NCI-H2107 treated with DMSO at 0.1 percent for 48 hours (cell line): ENCODE data around the gene SCG5.
A peak's percentile ranks its signal among the peaks of the same experiment; 100 is the strongest.
"Not testable (repeated sequence)": the region's sequence is repeated elsewhere in the genome, so short reads cannot be mapped to it uniquely, and the experiment has no call there.

ENCODE experiments used
- DNase-seq: peaks from one replicate; lab custom pipeline; 2025; ENCODE audit not compliant: unreplicated experiment; lab: John Stamatoyannopoulos, UW

The SCG5 gene, protein sequence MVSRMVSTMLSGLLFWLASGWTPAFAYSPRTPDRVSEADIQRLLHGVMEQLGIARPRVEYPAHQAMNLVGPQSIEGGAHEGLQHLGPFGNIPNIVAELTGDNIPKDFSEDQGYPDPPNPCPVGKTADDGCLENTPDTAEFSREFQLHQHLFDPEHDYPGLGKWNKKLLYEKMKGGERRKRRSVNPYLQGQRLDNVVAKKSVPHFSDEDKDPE

DNA sequence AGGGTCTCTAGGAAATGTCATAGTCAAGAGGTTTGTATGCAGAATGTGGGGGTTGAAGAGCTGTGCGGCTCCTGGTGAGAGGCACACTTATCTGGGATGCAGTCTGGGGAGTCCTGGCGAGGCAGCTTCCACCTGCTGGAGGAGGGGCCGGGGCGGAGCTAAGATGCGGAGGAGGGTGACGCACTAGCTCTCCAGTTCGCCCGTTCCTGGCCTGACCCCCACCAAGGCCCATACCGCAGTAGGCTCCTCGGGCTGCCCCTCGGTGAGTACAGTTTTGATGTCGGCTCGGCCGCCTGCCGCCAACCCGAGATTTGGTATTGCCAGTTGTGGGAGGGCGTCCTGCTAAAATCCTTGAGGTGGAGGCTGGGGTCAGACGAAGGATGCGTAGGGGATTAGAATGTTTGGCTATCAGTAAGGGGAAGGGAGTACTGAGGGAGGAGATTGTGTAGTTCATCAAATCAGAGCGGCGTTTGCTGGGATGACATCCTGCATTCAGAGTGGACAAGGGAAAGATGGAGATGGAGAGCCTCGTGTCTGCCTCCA, at the start of gene SCG5:
SCG5 (plus strand) TSS at position 194 of the 543 bp plus-strand sequence. CDS start 1,883 bp downstream, outside the sequence.
- DNase-seq = peak; percentile 67

DNA sequence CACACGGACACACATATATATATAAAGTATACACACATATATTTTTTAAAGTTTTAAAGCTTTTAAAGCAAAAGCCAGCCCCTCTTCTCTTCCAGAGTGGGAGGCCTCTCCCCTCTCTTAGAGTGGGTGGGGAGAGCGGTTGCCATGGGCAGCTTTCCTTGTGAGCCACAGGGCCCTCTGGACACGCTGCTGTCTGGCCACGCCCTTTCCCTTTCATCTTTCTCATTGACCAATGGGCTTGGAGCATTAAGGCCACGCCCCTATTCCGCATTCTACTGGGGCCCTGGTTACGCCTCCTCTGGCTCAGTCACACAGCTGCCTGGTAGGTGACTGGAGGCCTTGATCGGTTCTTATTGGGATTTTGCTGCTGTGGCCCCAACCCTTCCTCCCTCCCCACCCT, 48.4 kb upstream of the SCG5 start, which contains the start of gene GOLGA8N:
GOLGA8N (plus strand) TSS at position 306 of the 400 bp plus-strand sequence.
- DNase-seq = not testable (repeated sequence)

DNA sequence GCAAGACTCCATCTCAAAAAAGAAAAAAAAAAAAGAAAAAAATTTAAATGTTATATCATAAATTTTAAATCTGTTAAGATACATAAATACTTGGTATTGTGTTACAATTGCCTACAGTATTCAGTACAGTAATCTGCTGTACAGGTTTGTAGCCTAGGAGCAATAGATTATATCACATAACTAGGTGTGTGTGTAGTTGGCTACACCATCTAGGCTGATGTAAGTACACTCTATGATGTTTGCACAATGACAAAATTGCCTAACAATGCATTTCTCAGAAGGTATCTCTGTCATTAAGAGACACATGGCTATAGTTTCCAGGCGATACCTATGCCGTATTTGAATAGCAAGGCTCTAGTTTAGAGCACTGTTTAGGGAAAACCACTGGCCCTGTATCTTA, 32.0 kb upstream of the SCG5 start:
- DNase-seq = not testable (repeated sequence)

- DNase-seq = not testable (repeated sequence)
These were observed 30.8 kb upstream of the SCG5 start for GRCh38 chr15:32610719-32611118.

GRCh38 chr15:32614712-32615050, 26.8 kb upstream of the SCG5 start:
- DNase-seq = not testable (repeated sequence)

DNA sequence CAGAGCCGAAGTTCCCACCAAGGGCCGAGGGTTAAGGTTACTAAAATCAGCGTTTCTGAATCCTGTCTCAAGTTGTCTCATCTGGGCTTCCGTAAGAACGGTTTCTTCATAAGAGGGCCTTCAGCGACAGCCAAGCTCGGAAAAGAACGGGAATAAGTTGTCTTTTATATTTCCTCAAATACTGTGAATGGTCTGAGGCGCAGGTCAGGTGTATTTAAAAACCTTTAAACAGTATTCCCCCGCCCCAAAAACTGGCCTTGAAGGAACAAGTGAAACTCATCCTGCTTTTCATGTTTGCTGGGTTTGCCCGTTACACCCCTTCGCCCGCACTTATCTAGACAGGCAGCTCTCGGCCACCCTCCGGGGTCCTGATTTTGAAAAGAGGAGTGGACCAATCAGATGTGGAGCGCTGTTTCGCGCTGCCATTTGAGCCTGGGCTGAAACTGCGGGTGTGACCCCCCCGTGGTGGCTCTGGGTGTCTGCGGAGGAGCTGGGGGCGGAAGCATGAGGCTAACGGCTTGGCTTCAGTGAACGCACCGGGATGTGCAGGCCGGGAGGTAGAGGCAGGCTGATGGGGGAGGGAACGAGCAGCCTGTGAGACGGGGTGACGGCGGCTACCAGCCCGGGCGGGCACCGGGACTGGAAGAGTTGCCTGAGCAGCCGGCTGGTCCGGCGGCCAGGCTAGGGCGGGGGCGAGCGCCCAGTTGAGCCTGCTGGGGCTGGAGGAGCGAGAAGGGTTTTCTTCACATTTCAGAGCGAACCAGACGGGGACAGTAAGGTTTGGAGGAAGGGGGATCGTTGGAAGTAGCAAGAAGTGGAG, 26.2 kb upstream of the SCG5 start, which contains the start of gene ARHGAP11A:
ARHGAP11A (plus strand) TSS at position 454 of the 820 bp plus-strand sequence. CDS start 708 bp downstream, outside the sequence.
- DNase-seq = not testable (repeated sequence)

DNA sequence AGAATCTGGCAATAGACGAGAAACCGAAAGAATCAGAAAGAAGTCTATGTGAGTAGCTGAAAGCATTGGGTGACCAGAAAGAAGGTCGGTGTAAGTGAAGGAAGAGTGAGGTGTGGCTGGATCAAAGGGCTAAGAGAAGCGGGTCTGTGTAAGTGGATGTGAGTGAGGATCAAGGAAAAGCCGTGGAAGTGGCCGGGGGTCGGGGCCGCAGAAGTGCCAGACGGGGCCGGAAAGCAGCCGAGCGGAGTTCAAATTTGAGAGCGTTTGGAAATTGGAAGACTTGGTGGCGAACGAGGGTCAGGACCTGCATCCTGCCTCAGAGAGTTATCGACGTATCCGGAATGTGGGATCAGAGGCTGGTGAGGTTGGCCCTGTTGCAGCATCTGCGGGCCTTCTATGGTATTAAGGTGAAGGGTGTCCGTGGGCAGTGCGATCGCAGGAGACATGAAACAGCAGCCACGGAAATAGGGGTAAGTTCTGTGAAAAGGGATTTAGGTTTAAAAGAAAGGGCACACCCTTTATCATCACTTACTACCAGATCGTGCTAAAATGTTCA, 25.6 kb upstream of the SCG5 start:
- DNase-seq = not testable (repeated sequence)

DNA sequence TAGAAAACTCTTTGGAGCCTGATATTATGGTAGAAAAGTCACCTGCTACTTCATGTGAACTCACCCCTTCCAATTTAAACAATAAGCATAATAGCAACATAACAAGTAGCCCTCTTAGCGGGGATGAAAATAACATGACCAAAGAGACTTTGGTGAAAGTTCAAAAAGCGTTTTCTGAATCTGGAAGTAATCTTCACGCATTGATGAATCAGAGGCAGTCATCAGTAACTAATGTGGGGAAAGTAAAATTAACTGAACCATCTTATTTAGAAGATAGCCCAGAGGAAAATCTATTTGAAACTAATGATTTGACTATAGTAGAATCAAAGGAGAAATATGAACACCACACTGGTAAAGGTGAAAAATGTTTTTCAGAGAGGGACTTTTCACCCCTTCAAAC, 5.1 kb upstream of the SCG5 start:
- no peak for DNase-seq

DNA sequence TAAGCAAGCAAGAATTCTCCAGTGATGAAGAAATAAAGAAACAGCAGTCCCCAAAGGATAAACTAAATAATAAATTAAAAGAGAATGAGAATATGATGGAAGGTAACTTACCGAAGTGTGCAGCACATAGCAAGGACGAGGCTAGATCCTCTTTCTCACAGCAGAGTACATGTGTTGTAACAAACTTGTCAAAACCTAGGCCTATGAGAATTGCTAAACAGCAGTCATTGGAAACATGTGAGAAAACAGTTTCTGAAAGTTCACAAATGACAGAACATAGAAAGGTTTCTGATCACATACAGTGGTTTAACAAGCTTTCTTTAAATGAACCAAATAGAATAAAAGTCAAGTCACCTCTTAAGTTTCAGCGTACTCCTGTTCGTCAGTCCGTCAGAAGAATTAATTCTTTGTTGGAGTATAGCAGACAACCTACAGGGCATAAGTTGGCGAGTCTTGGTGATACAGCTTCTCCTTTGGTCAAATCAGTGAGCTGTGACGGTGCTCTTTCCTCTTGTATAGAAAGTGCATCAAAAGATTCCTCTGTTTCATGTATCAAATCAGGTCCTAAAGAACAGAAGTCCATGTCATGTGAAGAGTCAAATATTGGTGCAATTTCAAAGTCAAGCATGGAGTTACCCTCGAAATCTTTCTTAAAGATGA, 4.5 kb upstream of the SCG5 start:
- no peak for DNase-seq

DNA sequence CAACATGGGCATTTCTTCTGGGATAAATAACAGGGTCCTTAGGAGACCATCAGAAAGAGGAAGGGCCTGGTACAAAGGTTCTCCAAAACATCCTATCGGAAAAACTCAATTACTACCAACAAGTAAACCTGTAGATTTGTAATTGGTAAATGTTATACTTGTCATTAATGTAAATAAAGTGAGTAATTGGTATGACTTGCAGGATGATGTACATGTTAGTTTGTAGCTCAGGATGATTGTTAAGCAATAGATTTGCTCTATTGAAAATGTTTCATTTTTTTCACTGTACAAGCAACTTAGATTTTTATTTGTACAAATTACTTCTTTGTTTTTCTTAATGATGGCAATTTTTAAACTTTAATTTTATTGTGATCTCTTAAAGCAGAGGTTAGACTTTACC, 3.8 kb upstream of the SCG5 start:
- DNase-seq = no peak

GRCh38 chr15:32642667-32643435, 1.3 kb downstream of the SCG5 start:
- peak; percentile 27 for DNase-seq

DNA sequence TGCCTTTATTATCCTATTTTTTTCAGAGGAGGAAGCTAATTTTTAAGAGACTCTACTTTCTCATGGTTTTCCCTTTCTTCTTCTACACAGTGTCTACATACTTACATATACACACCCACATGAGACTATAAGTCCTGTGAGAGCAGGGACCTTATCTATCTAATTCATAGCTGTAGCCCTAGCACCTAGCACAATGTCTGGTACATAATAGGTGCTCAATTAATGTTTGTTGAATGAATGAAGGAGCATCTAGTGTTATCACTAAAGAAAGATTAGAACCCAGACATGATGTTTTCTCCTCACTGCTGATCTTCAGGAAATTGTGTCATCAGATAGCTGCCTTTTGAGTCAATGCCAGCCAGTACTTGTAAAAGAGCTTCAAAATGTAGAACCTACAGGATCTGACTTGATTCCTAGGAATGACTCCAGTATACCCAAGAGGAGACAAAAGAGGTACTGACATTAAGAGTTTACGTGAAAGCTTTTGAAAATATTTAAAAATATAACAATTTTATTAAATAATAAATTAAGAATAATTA, 2.5 kb downstream of the SCG5 start:
- DNase-seq = no peak

- peak; percentile 42 for DNase-seq
These were observed 4.8 kb downstream of the SCG5 start for GRCh38 chr15:32646291-32646690.

DNA sequence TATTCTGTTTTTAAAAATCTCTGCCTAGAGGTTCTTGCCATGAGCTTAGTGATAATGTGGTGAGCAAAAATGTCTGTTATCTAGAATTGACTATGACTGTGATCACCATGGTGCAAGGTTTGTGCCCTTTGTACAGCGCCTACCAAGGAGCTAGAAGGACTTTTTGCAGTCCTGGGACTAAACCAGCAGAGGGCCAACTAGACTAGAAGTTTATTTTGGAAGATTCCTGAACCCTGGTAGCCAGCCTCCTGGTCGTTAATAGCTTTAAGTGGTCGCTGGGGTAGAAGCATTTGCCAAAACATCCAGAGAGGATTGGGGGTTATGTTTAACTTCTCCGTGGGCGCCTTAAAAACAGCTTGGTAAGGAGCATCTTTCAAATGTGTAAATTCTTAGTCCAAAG, 7.8 kb downstream of the SCG5 start:
- DNase-seq = no peak

DNA sequence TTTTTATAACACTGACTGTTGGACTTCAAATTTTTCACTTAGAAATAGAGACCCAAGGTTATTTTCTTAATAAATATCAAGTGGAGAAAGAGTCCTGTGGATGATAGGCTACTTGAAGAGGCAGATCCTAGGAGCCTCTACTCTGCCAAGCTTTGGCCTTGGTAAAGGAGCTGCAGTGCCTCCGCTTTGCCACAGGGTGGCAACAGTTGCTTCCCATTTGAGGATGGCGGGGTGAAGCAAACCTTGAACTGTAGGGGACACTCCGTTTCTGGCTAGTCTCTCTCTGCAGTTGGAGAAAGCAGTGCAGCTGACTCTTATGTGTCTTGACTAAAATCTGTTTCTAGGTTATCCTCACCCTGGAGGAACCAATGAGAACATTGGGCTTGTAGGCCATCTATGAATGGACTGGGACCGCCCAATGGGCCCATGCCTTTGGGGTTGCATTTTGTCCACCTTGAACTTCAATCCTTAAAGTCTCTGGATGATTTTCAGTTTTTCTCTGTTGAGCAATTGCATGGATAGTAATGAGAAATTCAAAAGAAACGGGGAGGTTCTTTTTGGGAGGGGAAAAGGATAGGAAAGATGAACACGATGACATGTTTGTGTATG, 9.8 kb downstream of the SCG5 start:
- DNase-seq = peak; percentile 50

GRCh38 chr15:32652178-32652577, 10.7 kb downstream of the SCG5 start:
- no peak for DNase-seq

DNA sequence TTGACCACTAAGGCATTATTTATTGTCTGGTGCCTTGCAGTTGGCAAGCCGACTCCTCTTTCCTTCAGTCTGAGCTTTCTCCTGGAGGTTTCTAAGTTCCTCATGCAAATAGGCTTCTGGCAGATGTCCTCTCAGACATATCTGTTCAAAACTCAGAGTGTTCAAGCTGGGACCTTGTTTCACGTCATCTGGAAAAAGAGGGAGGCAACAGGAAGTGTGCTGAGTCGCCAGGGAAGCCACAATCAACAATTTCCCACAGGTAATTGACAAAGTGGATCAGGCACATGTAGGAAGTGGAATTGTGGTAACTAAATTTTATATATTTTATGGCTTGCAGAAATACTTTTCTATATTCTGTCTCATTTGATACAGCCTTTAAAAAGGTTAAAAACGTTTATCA, 14.6 kb downstream of the SCG5 start:
- no peak for DNase-seq

DNA sequence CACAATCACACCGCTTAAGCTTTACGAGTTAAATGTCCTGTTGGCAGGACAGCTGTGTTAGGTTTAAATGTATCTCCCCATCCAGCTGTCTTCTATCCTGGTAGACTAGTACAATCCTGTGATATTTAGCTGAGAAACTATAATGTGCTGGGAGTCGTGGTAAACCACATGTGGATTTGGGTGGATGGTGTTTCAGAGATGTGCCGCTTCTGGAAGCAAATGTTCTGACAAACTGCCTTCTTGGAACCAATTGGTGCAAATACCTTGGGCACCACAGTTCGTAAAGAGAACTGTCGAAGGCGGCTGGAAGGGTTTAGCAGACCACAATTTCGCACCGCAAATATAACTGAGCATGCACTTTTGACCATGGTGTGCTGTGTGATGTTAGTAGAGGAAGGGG, 15.0 kb downstream of the SCG5 start:
- no peak for DNase-seq

- peak; percentile 43 for DNase-seq
These were observed 15.8 kb downstream of the SCG5 start for GRCh38 chr15:32657198-32657883.
